HG02798 (cell line): ENCODE results near the gene KLHL29.

Experiments
- ATAC-seq: cut with Tn5 transposase; IDR thresholded peaks from one replicate; pipeline ENCODE4 v1.9.1; 2021; ENCODE audit warnings: mild to moderate bottlenecking; ENCODE audit not compliant: unreplicated experiment, poor library complexity

Gene KLHL29

GRCh38 chr2:23505218-23505983, 120.4 kb downstream of the KLHL29 start:
- ATAC-seq, result no peak

DNA sequence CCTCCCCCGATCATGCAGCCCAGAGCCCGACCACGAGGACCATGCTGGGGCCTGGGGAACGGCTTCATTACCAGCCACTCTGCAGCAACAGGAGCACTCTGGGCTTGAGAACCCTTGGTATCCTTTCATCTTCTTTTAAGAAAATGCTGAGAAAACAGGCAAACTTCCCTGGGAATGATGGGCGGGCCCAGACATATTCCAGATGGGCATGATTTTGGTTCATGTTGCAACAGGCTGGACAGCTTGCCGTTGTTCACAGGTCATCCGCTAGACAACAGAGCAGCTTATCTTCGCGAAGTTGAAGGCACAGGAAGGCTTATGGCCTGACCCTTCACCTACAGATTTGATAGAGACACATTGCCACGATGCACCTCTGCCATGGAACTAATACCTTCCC, 121.0 kb downstream of the KLHL29 start:
- ATAC-seq, result no peak

GRCh38 chr2:23506531-23507266, 121.7 kb downstream of the KLHL29 start:
- ATAC-seq, result no peak

GRCh38 chr2:23507267-23508065, 122.5 kb downstream of the KLHL29 start:
- no peak for ATAC-seq

DNA sequence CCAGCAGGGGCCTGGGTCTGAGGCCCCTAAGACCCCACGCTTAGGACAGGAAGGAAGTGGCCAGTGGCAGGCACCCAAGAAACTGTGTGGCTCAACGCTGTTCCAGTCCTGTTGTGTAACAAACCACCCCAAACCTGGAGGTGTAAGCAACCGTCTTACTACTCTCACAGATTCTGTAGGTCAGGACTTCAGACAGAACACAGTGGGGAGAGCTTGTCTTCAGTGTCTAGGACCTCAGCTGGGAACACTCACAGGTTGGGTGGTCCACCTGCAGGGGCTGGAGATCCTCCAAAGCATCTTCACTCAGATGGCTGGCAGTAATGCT, 123.0 kb downstream of the KLHL29 start:
- no peak for ATAC-seq

GRCh38 chr2:23509103-23509502, 124.1 kb downstream of the KLHL29 start:
- no peak for ATAC-seq

DNA sequence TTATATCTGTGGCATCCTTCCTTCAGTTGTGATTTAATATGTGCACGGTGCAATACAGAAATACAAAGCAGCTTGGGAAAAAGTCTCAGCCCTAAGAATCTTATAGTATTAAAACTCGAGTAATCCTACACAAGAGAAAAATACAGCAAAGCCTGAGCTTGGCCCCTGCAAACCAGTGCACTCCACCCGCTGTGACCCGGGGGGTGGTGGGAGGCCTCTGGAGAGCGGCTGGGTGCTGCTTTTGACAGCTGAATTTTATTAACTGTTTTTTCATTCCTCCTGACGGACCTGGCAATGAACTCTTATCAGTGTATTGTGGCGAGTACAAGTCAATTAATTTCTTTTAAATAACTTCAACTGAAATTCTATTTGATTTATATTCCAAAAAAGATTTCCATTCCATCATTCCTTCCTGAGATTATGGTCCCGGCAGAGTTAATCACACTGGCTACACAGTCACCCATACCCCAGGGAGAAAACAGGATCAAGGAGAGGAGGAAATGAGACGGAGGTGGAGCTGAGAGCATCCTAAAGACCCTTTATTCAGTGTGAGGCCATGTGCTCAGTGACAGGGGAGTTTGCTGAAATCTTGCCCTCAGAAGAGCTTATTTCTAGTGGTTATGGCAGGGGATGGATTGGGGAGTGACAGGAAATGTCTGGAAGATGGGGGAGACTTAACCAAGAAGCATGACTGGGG, 124.8 kb downstream of the KLHL29 start:
- ATAC-seq, result no peak

GRCh38 chr2:23510471-23510870, 125.5 kb downstream of the KLHL29 start:
- ATAC-seq, result no peak

DNA sequence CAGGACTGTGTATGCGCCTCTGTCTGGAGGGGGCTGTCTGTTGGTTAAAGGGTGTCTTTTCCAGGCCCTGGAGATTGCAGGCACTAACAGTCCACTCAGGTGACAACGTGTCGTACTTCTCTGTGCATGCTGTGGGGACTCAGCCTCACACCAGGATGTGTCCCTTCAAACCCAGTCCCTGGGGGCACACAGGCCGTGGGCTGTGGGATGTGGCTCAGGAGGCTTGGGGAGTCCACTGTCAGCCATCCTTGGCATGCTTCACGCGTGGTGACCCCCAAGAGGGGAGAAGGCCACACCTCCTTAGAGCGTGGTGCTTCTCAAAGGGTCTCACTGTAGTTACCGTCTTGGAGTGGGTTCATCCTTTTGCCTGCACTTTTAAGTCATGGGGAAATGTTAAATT, 127.8 kb downstream of the KLHL29 start:
- ATAC-seq, result no peak

DNA sequence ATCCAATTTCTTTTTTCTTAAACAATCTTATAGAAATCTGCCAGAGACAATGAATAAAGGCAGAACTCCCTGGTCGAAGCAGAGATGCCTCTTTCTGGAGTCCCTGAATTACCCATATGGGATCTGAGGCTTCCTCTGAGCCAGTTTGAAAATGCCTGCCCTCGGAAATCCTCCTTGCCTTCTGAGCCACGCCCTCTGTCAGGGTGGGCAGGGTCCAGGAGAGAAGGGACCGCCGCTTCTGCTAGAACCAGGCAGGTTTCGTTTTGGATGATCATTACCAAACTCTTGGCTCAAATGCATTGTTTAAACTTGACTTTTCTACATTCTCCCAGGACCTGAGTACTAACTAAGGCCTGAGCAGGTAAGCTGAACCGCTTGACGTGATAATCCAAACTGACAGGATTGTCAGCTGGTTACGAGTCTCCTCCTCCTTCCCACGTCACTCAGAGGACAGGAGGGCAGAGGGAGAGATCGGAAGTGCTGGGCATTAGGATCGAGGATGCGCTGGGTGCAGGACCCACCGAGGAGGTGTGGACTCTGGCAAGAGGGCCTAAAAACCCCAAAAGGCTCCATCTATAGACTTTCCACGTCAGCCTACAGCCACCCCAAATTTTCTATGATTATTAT, 128.4 kb downstream of the KLHL29 start:
- ATAC-seq, result no peak

DNA sequence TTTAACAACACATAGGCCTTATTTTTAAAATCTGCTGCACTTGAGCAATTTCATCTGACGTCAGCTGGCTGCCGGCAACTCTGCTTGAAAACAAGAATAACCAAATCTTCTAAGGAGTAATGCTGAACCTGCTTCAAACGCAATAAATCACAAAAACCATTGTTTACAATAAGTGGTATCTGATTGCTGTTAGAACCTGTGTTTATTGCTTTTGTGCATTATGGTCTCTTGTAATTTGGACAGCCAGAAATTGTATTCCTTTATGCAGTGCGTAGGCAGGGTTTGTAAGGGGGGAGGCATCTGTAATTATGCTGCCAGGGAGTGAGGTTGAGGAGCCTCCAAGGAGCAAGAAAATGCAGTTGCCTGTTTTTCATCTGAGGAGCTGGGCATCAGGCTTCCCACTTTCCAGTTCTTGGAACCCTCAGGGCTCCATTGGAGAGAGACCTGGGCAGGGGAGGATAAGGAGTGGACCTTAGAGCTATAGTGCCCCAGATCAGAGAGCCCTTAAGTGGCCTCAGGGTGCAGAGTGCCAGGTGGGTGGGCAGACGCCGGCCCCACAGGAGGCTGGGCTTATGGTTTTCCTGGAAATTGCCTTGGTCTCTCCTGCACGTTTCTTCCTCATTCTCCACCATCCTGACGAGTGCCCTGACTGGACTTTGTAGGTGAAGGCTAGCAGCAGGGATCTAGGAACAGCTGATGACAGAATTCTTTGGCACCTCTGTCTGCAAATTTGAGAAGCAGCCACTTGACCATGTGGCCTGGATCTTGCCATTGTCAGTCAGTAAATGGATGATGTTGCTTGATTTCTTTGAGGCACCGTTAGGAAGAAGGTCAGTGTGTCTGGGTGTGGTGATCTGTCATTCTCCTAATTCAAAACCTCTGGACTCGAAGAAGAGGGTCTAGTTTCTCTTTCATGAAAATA, 129.2 kb downstream of the KLHL29 start:
- no peak for ATAC-seq

- ATAC-seq, result no peak
Measured at GRCh38 chr2:23516520-23517256, 131.7 kb downstream of the KLHL29 start.

DNA sequence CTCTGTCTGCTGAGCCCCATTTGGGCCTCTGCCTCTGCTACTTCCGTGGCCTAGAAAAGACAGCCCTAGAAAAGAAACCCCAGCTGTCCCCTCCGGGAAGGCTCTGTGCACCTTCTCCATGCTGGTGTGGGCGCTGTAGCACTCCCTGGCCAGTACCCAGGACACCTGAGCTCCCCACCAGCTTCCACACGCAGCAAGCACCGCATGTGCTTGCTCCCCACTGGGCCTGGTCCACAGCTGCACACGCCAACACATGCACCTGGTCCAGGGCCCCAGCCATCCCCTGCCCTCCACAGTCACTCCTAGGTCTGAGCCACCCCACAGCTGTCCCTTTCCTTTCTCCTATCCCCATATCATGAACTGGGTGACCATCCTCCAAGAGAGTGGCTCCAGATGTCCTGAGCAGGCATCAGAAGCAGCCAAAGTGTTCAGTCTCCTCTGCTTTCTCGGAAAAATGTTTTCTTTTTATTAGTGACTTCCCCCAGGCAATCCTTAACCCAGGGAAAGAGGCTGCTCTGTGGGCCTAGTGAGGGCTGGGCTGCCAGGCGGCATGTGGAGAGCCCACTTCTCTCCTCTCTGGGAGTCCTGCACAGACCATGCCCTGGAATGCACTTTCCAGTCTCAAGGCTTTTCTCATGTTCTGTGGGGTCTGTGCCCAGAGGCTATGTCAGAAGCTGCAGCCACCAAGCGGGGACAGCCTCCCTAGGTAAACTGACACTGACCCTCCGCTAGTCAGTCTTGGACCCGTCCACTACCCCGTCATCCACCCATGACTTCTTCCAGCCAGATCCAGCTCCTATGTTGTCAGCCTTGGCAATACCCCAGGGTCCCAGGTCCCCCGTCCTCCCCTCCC, 133.7 kb downstream of the KLHL29 start:
- ATAC-seq, result no peak

GRCh38 chr2:23519334-23519651, 134.3 kb downstream of the KLHL29 start:
- no peak for ATAC-seq

DNA sequence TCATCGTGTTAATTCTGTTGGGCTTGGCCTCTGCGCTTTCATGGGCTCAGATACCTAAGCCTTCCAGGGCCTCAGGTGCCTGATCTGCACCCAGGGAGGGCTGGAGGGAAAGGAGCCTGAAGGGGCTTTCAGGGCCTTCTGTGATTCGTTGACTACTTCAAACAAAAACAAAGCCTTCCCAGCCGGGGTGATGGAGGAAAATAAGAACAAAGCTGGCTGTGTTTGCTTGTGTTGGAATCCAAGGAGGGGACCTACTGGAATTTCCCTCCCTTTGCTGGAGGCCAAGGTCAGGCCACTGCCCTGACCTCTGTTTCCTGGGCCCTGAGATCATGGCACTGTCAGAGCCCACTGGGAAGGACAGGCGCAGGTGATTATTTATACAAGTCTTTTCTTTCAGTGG, 135.3 kb downstream of the KLHL29 start:
- no peak for ATAC-seq

DNA sequence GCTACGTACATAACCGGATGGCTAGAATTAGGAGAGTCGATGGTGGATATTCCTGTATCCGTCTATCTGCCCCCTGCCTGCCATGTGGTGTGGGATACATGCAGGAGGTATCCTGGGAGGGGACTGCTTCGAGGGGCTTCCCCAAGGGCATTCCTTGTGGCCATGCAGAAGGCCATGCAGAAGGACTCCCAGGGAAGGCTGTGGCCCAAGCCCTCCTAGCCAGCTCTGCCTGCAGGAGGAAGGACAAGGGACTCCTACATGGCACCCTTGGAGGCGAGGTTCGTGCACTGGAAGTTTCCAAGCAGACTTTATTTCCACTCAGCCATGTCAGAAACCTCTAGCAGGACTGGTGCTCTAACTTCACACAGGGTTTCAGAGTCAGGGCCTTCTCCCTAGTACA, 136.1 kb downstream of the KLHL29 start:
- ATAC-seq, result no peak

- ATAC-seq, result no peak
Measured at GRCh38 chr2:23522726-23523372, 137.9 kb downstream of the KLHL29 start.
